UCSD-AML1 (cell line): ENCODE measurements around the gene MUC13.
A peak's percentile ranks its signal among the peaks of the same experiment; 100 is the strongest.

Experiments used
- DNase-seq: peaks from one replicate; lab custom pipeline; 2025; ENCODE audit not compliant: unreplicated experiment; lab: John Stamatoyannopoulos, UW

The MUC13 gene

DNA sequence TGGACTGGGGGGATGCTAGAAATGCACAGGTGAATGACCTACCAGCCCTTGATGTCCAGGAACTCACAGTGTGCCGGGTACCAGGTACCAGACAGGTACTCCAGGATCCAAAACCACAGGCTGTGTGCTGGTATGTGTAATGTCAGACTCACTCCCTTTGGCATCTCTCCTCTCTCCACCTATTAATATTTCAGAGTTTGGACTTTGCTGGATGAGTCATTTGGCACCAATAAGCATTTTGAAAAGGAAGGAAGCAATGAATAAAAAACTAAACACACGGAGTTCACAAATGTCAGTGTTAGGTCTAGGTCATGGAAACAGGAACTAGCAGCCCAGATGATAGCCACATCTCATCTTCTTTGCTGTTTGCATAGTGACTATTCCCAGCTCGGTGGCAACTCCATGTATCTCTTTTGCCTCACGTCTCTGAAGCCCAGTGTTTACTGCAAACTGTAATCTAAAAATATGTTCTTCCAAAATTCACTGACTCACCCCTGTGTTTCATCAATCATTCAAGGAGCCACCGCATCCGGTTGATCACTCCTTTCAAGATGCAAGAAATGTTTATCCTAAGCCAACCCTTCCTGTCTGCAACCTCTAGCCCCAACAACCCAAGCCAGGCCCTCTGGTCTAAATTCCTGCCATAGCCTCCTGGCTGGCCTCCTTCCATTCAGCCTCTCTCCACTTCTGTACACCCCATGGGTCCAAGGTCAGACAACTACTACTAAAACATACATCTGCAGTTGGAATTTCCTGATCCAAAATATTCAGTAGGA, 55.8 kb downstream of the MUC13 start:
- DNase-seq, result peak; percentile 66

DNA sequence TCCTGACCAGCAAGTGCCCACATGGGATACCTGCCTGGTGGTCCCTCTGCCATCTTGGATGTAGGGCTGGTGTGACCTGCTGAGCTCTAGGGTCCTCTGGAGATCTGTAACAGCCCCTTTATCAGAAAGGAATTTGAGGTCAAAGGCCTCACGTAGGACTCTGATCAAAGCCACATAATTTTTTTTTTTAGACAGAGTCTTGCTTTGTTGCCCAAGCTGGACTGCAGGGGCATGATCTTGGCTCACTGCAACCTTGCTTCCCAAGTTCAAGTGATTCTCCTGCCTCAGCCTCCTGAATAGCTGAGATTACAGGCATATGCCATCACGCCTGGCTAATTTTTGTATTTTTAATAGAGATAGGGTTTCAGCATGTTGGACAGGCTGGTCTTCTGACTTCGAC, 56.9 kb downstream of the MUC13 start:
- no peak for DNase-seq

DNA sequence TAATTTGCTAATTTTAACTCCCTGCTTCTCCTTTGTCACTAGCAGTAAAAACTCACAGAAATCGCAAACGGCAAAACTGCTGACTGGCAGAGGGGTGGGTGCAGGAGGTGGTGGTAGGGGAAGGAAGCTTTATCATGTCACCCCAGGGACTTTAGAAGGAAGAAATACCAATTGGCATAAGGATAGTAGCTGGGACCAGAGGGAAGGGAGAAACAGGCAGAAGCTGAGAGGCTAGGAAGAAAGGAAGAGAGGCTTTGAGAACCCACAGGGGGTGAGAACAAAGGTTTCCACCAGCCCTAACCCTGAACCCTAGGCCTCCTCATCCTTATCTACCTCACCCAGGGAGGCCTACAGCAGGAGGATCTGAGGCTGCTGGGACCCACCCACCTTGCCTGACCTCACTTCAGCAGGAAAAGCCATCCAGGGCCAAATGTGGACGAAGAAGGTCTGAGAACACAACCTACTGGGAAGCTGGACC, 58.1 kb downstream of the MUC13 start:
- DNase-seq, result peak; percentile 69

DNA sequence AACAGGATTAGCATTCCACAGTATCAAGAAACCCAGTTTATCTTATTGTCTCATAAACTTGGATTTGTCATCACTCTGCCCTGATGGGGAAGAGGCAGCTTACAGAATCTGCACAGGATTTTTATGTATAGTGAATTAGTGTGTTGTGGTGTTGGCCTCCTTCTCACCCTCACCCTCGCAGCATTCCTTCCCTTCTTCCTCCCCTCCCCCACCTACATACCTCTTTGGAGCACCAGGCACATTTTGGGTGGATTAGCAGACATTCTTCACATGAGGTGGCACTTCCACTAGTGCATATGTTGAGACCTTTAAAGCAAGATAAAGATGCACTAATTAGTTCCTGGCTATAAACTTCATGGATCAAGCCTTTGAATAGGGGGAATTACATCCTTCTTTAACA, 61.3 kb downstream of the MUC13 start:
- no peak for DNase-seq

DNA sequence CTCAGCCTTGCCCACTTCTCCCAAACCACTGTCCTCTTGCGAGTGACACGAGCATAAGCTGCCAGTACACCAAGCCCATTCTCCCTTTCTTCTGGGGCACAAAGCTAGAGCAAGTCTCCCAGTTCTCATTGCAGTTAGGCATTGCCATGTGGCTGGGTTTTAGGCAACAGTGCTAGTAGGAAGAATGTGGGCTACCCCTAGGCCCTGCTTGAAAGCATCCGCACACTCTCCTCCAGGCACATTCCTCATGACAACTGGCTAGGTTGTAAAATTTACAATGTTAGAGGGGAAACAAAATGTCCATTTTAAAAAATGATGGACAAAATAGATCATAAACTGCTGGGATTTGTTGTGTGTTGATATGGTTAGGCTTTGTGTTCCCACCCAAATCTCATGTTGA, 67.0 kb downstream of the MUC13 start:
- DNase-seq, result no peak

DNA sequence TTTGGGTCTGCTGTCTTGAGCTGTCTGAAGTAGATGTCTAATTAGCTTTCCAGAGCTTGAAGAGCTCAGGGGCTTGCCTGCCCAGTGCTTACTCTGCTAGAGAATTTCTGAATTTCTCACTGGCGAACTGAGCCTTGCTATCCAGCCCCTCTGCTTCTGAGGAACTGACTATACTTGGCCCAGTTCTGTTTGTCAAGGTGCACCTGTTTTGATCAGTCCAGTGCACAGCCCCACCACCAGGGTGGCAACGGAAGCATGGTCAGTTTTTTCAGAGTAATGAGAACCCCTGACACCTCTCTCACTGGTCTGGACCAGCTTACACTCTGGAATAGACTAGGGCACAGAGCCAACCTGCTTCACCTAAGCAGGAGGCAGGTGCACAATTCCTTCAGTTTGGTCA, 72.5 kb downstream of the MUC13 start:
- no peak for DNase-seq

DNA sequence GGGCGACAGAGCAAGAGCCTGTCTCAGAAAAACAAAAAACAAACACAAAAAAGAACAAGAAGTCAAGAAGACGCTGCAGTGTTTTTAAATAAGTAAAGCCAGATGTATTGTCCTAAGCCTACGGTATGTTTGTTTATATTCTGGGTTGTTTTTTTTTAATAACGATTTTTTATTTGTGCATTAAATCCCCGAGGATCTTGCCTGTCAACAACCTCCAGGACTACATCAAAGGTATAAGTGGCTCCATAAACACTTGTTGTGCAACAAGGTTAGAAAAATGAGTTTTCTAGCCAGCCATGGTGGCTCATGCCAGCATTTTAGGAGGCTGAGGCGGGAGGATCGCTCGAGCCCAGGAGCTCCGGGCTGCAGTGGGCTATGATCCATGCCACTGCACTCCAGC, 73.5 kb downstream of the MUC13 start:
- DNase-seq, result no peak

DNA sequence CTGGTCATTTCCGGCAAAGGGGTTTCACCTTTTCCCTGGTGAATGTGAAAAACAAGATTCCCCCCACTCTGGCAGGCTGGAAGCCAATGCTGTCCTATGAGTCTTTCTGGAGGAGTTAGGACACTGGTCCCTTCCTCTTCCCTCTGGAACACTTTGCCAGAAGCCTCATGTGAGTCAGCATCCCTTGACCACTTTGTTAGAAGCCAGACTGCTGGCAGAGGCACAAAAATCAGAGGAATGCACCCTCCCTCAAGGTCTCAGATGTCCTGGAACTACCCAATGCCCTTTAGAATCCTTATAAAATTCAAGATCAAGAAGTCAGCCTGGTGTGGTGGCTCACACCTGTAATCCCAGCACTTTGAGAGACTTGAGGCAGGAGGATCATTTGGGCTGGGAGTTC, 74.0 kb downstream of the MUC13 start:
- no peak for DNase-seq

DNA sequence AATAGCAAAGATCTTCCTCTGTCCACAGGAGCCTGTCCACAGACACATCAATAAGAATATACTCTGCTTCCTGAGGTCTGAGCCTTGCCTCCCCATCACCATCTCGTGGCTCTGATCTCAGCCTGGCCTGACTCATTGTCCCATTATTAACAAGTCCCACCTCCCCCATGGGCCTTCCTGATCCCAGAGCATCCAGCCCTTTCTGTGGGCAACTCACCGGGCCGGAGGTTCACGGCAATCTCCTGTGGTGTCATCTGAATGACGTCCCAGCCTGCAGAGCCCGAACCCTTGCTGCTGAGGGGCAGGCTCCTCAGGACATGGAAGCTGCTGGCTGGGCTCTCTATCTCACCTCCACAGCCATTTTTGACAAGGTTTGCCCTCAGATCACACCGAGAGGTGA, 75.5 kb downstream of the MUC13 start:
- DNase-seq, result no peak

DNA sequence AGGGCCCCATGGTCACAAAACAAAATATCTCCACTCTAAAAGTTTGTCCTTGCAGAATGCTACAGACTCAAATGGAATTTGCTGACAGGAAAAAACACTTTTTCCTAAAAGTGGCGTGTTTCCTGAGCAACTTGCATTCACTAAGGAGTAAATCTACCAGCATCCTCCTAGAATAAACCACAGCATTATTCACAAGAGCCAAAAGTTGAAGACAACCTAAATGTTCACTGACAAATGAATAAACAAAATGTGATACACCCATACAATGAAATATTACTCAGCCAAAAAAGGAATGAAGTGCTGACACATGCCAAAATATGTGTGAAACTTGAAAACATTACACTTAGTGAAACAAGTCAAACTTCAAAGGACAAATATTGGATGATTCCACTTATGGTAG, 76.3 kb downstream of the MUC13 start:
- DNase-seq, result no peak

DNA sequence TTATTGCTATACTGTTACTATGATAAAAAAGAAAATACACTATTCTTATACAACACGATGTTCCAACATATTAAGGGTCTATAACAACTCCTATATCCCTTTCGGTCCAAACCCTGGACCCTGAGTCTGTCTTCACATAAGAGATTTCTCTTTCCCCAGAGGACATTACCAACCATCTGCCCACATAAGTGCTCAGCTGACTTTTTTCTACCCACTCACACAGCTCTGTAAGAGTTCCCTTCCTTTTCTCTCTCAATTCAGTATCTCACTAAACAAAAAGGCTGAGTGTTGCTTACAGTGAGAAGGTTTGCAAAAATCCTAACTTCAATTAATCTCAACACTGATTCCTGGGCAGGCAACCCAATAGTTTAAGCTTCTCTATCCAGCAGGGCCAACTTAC, 77.9 kb downstream of the MUC13 start:
- DNase-seq, result no peak
